Stimulated activated CD8-positive, alpha-beta memory T cell treated with anti-CD3 and anti-CD28 coated beads, Interleukin-7, amount 100 ng/mL, for 4 hours (primary cell): ENCODE results near the gene DNAJC1.

Experiments
- DNase-seq, 2 donors: peaks; one replicate each; pipeline ENCODE4 v3.0.0-alpha.2; 2020; ENCODE audit warnings: low read depth in 2 of 2

DNAJC1 gene

GRCh38 chr10:21959998-21960397, 43.5 kb downstream of the DNAJC1 start:
- DNase-seq: no peak

- DNase-seq: no peak
These were observed 48.8 kb downstream of the DNAJC1 start for GRCh38 chr10:21954690-21955089.

- no peak for DNase-seq
These were observed 49.4 kb downstream of the DNAJC1 start for GRCh38 chr10:21954132-21954531.

GRCh38 chr10:21953585-21954057, 49.9 kb downstream of the DNAJC1 start:
- no peak for DNase-seq

- no peak for DNase-seq
These were observed 53.0 kb downstream of the DNAJC1 start for GRCh38 chr10:21950566-21950965.

- DNase-seq: no peak
These were observed 56.6 kb downstream of the DNAJC1 start for GRCh38 chr10:21946946-21947345.

GRCh38 chr10:21944727-21945386, 58.7 kb downstream of the DNAJC1 start:
- DNase-seq: no peak

GRCh38 chr10:21943633-21944265, 59.8 kb downstream of the DNAJC1 start:
- DNase-seq: no peak

GRCh38 chr10:21935439-21936023, 68.0 kb downstream of the DNAJC1 start:
- no peak for DNase-seq

- DNase-seq: no peak
These were observed 69.2 kb downstream of the DNAJC1 start for GRCh38 chr10:21934307-21934706.

GRCh38 chr10:21929070-21929469, 74.5 kb downstream of the DNAJC1 start:
- no peak for DNase-seq

GRCh38 chr10:21927631-21928353, 75.7 kb downstream of the DNAJC1 start:
- no peak for DNase-seq

GRCh38 chr10:21926949-21927348, 76.6 kb downstream of the DNAJC1 start:
- no peak for DNase-seq

- no peak for DNase-seq
These were observed 77.1 kb downstream of the DNAJC1 start for GRCh38 chr10:21926358-21926925.

- DNase-seq: no peak
These were observed 77.7 kb downstream of the DNAJC1 start for GRCh38 chr10:21925851-21926250.

GRCh38 chr10:21924511-21924910, 79.0 kb downstream of the DNAJC1 start:
- no peak for DNase-seq

GRCh38 chr10:21920633-21921032, 82.9 kb downstream of the DNAJC1 start:
- DNase-seq: no peak

- no peak for DNase-seq
These were observed 83.6 kb downstream of the DNAJC1 start for GRCh38 chr10:21919906-21920305.

- DNase-seq: no peak
These were observed 84.4 kb downstream of the DNAJC1 start for GRCh38 chr10:21919117-21919516.

- DNase-seq: no peak
These were observed 90.9 kb downstream of the DNAJC1 start for GRCh38 chr10:21912625-21913024.

- DNase-seq: no peak
These were observed 92.7 kb downstream of the DNAJC1 start for GRCh38 chr10:21910798-21911197.

- no peak for DNase-seq
These were observed 96.1 kb downstream of the DNAJC1 start for GRCh38 chr10:21907436-21907835.
